Activated B cell treated with CpG ODN at 0.5 μM for 24 hours (primary cell): ENCODE data around the gene SRSF7. TPM values are rescaled to one million over a fixed set of nuclear protein-coding genes. Genes with fewer than 3 reads are reported as not detected.
A peak's percentile ranks its signal among the peaks of the same experiment; 100 is the strongest.

Source experiments
- ATAC-seq: fragments of 200-7000 bp; cut with Tn5 transposase; one replicate; pipeline ENCODE4 v1.10.0; 2021; ENCODE audit warnings: low read depth, mild to moderate bottlenecking, moderate library complexity
- CTCF ChIA-PET: fragments of 350-600 bp; sonication (Branson Sonifier 250); formaldehyde crosslinking; loops from one replicate; lab custom pipeline; 2021; ENCODE audit warnings: antibody characterized with exemption; lab: Charles Lee
- POLR2A ChIA-PET: fragments of 350-600 bp; sonication (Branson Sonifier 250); formaldehyde crosslinking; loops from one replicate; lab custom pipeline; 2021; ENCODE audit warnings: antibody characterized with exemption; lab: Charles Lee
- DNase-seq: peaks from one replicate; pipeline ENCODE4 v3.0.0; 2022
- H3K27ac Mint-ChIP-seq: one replicate; pipeline ENCODE4 v1.8.0; 2020; ENCODE audit warnings: mixed read lengths
- H3K27me3 Mint-ChIP-seq: one replicate; pipeline ENCODE4 v1.8.0; 2021; ENCODE audit warnings: mixed read lengths
- H3K36me3 Mint-ChIP-seq: one replicate; pipeline ENCODE4 v1.8.0; 2021; ENCODE audit warnings: low read depth, mixed read lengths
- H3K4me1 Mint-ChIP-seq: one replicate; pipeline ENCODE4 v1.8.0; 2021; ENCODE audit warnings: mixed read lengths
- H3K4me3 Mint-ChIP-seq: one replicate; pipeline ENCODE4 v1.8.0; 2020; ENCODE audit warnings: mild to moderate bottlenecking, mixed read lengths
- H3K9me3 Mint-ChIP-seq: one replicate; pipeline ENCODE4 v1.8.0; 2020; ENCODE audit warnings: mixed read lengths
- intact Hi-C: fragments of 100-400 bp; cut with micrococcal nuclease; formaldehyde crosslinking; loops from one replicate; pipeline ENCODE4 v1.15.1; 2024
- total RNA-seq: library from RNA; stranded (reverse); gene quantifications from 2 replicates; pipeline ENCODE4 v1.2.3, GENCODE V29; 2022
- TF ChIP-seq, protein P1 (sequence below): fragments of 200-600 bp; IDR thresholded peaks from one replicate; pipeline ENCODE4 v1.8.0; 2022; ENCODE audit warnings: antibody characterized with exemption, mild to moderate bottlenecking

The SRSF7 gene
- total RNA-seq, 1 donor from 2014 or later = 247 TPM

DNA sequence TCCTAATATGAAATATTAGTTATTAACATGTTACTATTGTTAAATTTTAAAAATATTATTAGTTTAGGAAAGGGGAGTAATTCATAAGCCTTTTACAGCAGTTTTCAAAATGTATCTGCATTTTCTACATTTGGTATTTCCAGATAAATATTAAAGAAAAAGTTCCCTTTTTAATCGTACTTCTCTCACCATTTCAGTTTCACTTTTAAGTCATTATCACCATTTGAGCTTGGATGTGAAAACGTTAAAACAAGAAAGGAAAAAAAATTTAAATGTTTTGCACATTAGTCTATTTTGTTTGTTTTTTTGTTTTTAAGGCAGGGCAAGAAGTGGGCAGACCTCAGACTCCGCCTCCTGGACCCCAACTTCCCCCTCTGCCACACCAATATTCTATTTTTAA is 3.3 kb upstream of the SRSF7 start:
- peak overlapping the region; percentile 79 for H3K4me3 Mint-ChIP-seq
- ATAC-seq = no peak
- no peaks in the 10 kb centered on the region for H3K9me3 Mint-ChIP-seq
- no peak for DNase-seq
- intact Hi-C loops = loop anchor here (5.0 kb wide), 4 partner anchors 738 to 1672 kb away; partner anchors contain the start of genes GPATCH11, HEATR5B and RMDN2
- CTCF ChIA-PET = no interaction called here
- POLR2A ChIA-PET = interaction anchor here (0.7 kb wide), 2 partner anchors 14 to 122 kb away, joined by 3 to 4 read pairs; no protein-coding TSS in a partner anchor
- H3K27ac Mint-ChIP-seq = no peak overlapping the region
- TF ChIP-seq, protein P1, sequence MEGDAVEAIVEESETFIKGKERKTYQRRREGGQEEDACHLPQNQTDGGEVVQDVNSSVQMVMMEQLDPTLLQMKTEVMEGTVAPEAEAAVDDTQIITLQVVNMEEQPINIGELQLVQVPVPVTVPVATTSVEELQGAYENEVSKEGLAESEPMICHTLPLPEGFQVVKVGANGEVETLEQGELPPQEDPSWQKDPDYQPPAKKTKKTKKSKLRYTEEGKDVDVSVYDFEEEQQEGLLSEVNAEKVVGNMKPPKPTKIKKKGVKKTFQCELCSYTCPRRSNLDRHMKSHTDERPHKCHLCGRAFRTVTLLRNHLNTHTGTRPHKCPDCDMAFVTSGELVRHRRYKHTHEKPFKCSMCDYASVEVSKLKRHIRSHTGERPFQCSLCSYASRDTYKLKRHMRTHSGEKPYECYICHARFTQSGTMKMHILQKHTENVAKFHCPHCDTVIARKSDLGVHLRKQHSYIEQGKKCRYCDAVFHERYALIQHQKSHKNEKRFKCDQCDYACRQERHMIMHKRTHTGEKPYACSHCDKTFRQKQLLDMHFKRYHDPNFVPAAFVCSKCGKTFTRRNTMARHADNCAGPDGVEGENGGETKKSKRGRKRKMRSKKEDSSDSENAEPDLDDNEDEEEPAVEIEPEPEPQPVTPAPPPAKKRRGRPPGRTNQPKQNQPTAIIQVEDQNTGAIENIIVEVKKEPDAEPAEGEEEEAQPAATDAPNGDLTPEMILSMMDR = no peak
- H3K36me3 Mint-ChIP-seq = peaks cover 16% of the 10 kb centered on the region
- H3K27me3 Mint-ChIP-seq = no peaks in the 10 kb centered on the region
- H3K4me1 Mint-ChIP-seq = peaks cover 27% of the 10 kb centered on the region

- Mint-ChIP-seq H3K36me3 (peaks cover 19% of the 10 kb centered on the region), H3K27ac (no peak overlapping the region), H3K9me3 (no peaks in the 10 kb centered on the region), H3K4me3 (peak overlapping the region; percentile 41), H3K27me3 (no peaks in the 10 kb centered on the region), H3K4me1 (peaks cover 30% of the 10 kb centered on the region)
- intact Hi-C loops = loop anchor here (5.0 kb wide), 4 partner anchors 738 to 1672 kb away; partner anchors contain the start of genes GPATCH11, HEATR5B and RMDN2
- ChIA-PET CTCF (no interaction called here), POLR2A (interaction anchor here (0.7 to 1.6 kb wide), 2 partner anchors 14 to 829 kb away, joined by 3 read pairs; partner anchors contain the start of gene RMDN2)
- no peak for DNase-seq
- TF ChIP-seq, protein P1 = no peak
- ATAC-seq = no peak
Measured at GRCh38 chr2:38754049-38754448, 2.9 kb upstream of the SRSF7 start.

DNA sequence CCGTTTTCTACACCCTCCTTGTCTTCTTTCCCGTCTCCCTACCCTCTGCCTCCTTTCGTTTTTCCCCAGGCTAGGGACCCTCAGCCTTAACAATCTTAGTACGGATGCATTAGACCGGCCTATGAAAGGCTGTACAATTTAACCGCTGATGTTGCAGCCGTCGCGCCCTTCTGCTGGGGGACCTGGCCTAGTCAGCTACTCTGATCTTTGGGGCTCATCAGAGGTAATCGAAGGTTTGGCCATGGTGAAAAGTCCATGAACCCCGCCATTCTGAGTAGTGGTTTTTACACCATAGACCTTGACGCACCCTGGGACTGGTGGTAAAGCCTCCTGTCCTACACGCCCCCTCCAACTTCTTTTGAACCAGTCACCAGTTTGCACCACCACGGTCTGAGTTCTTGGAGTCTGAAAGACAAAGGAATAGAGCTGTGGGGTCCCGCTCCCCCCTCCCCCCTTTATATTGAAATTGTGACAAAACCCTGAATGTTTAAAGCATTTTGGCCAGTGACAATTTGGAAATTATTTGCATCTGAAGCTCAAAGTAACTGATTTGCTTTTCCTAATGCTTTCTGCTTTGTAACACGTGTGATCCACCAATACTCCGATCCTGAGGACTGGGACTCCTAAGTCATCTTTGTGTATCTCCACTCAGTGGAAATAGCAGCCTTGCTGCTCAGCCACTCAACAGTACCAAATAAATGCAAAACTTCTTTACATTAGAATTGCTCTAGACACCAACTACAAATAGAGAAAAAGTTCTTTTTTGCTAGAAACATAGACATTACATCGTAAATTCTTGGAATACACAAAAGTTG is 642 bp upstream of the SRSF7 start:
- intact Hi-C loops = loop anchor here (1.0 to 5.0 kb wide), 11 partner anchors 26 to 1670 kb away; partner anchors contain the start of genes ATL2, DHX57, GEMIN6 and GPATCH11
- peak overlapping the region; percentile 98 for H3K4me3 Mint-ChIP-seq

GRCh38 chr2:38750011-38750890 is 910 bp downstream of the SRSF7 start:
- Mint-ChIP-seq H3K9me3 (no peaks in the 10 kb centered on the region), H3K36me3 (peaks cover 57% of the 10 kb centered on the region), H3K4me3 (peak overlapping the region; percentile 98), H3K27me3 (no peaks in the 10 kb centered on the region), H3K27ac (peak overlapping the region; percentile 99), H3K4me1 (peaks cover 67% of the 10 kb centered on the region)
- ChIA-PET POLR2A (interaction anchor here (0.6 to 2.8 kb wide), 39 partner anchors 8 to 1784 kb away, joined by 3 to 40 read pairs (median 7); partner anchors contain the start of genes ATL2, DHX57, GALM and GEMIN6), CTCF (no interaction called here)
- TF ChIP-seq, protein P1 = no peak
- DNase-seq (peak; percentile 51), ATAC-seq (peak; percentile 40)
- intact Hi-C loops = loop anchor here (1.0 to 5.0 kb wide), 6 partner anchors 217 to 1668 kb away; partner anchors contain the start of genes GPATCH11, HEATR5B, PRKD3 and RMDN2

More for the DNA sequence above, 642 bp upstream of the SRSF7 start:
- Mint-ChIP-seq H3K27ac (peak overlapping the region; percentile 99), H3K36me3 (peaks cover 42% of the 10 kb centered on the region), H3K4me1 (peaks cover 52% of the 10 kb centered on the region), H3K9me3 (no peaks in the 10 kb centered on the region), H3K27me3 (no peaks in the 10 kb centered on the region)
- TF ChIP-seq, protein P1 = no peak
- ChIA-PET CTCF (interaction anchor here (1.0 kb wide), 1 partner anchor 148 kb away, joined by 3 read pairs; no protein-coding TSS in a partner anchor), POLR2A (interaction anchor here (0.6 to 2.8 kb wide), 57 partner anchors 8 to 1785 kb away, joined by 3 to 40 read pairs (median 5); partner anchors contain the start of genes ATL2, DHX57, GALM and GEMIN6)
- ATAC-seq (no peak), DNase-seq (no peak)
